ENCODE measurements around the gene DNAJC10.

Gene DNAJC10

DNA sequence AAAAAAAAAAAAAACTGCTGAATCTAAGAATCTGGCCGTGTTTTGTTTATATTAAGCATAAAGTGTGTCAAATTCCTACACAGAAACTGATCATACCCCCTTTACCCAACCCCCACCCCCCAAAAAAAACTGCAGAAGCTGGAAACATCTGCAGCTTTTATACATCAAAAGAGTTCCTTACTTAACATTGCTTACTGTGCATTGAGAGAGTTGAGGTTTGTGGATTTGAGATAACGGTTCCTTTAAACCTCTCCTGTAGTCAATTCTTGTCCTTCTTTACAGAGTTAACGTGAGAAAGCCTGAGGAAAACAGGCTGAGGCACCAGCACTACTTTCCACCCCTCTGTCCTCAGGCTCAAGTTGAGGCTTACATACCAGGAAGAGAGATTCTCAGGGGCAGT, 115.9 kb downstream of the DNAJC10 start:
- no peak for TF ChIP-seq CTCF (IDR thresholded peaks at IDR 0.05; ENCODE audit: control insufficient read depth, insufficient read depth, low read depth, low read length, missing control alignments)
- H3K4me3 ChIP-seq (ENCODE audit: control insufficient read depth, low read depth, low read length): no peak overlapping the region
- DNase-seq (ENCODE audit: low read depth): no peak

DNA sequence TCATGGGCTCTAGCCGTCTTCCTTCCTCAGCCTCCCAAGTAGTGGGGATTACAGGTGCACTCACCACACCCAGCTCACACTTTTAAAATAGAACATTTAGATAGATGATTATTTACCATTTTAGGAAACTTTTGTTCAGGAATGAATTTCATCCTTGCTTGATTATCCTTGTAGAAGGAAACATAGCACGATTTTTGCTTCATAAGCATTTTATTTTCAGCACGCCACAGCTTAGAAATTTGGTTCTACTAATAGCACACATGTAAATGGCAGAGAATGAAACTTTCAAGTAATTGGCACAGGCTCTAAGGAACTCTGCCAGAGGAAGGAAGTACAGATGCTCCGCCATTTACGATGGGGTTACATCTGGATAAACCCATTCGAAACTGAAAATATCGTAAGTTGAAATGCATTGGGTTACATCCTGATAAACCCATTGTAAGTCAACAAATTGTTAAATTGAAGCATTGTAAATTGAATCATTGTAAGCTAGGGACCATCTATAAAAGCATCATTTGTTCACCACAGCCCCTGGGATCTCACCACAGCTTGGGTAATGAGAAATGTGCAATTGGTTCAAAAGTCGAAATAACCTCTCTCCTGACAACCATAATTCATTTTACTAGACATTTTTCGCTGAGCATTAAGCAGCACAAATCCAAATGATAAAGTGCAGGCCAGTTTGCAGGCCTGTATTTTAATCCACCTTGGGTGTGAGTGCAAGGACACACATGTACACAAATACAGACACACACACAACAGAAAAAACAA, 117.2 kb downstream of the DNAJC10 start:
- TF ChIP-seq CTCF (IDR thresholded peaks at IDR 0.05; ENCODE audit: control insufficient read depth, insufficient read depth, low read depth, low read length, missing control alignments): no peak
- no peak overlapping the region for H3K4me3 ChIP-seq (ENCODE audit: control insufficient read depth, low read depth, low read length)
- DNase-seq (ENCODE audit: low read depth): no peak

- TF ChIP-seq CTCF (IDR thresholded peaks at IDR 0.05; ENCODE audit: control insufficient read depth, insufficient read depth, low read depth, low read length, missing control alignments): no peak
- no peak for DNase-seq (ENCODE audit: low read depth)
- H3K4me3 ChIP-seq (ENCODE audit: control insufficient read depth, low read depth, low read length): no peak overlapping the region
Observed at GRCh38 chr2:182834293-182834692, 118.2 kb downstream of the DNAJC10 start.

GRCh38 chr2:182836451-182836850, 120.4 kb downstream of the DNAJC10 start:
- H3K4me3 ChIP-seq (ENCODE audit: control insufficient read depth, low read depth, low read length): no peak overlapping the region
- DNase-seq (ENCODE audit: low read depth): no peak
- no peak for TF ChIP-seq CTCF (IDR thresholded peaks at IDR 0.05; ENCODE audit: control insufficient read depth, insufficient read depth, low read depth, low read length, missing control alignments)

All from AG09309 (cell line).